Endometrial microvascular endothelial cells (primary cell): ENCODE results near the gene CHPF2. TPM values are rescaled to one million over a fixed set of nuclear protein-coding genes. Genes with fewer than 3 reads are reported as not detected.

Experiments used
- in situ Hi-C: cut with HindIII; loops from 2 replicates; pipeline ENCODE4 v1.10.0; 2017; ENCODE audit warnings: low sequenced_read_pairs, low pct_unique_long_range_greater_than_20kb; ENCODE audit errors: inconsistent ontology term
- total RNA-seq: library from RNA; depleted of rRNA; stranded (reverse); fragments of >200 nt; gene quantifications from one replicate; pipeline ENCODE4 v1.2.3, GENCODE V29; 2015; ENCODE audit errors: inconsistent ontology term

CHPF2 gene
- total RNA-seq, 1 donor from 2014 or later, result 70.0 TPM

DNA sequence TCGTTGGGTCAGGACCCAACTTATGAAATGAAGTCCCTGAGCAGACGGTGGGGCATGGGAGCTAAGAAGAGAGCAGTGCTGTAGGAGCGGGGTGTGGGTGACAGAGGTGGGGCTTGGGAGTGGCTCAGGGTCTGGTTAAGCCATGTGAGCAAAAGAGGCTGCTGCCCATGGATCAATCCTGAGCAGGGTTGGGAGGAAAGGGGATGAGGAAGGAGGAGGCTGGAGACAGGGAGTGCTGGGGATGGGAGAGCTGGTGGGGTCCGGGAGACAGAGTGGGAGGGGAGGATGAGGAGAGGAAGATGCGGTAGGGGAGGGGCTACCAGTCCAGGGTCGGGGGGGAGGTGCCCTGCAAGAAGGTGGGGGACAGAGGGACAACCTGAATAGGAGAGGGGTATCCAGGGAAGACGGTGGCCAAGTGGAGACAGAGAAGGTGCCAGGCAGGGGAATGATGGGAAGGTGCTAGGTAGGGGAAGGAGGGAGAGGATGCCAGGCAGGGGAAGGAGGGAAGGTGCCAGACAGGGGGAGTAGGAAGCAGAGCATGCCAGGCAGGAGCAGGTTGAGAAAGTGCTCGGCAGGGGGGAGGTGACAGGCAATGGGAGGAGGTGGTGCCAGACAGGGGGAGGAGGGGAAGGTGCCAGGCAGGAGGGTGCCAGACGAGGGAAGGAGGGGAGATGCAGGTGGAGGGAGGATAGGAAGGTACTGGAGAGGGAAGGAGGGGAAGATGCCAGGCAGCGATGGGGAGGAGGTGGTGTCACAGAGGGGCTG, 43.7 kb downstream of the CHPF2 start:
- in situ Hi-C loops, result no loop called here

- in situ Hi-C loops, result no loop called here
These were observed 44.6 kb downstream of the CHPF2 start for GRCh38 chr7:151276666-151277590.

- in situ Hi-C loops, result no loop called here
These were observed 45.3 kb downstream of the CHPF2 start for GRCh38 chr7:151277631-151278030.

DNA sequence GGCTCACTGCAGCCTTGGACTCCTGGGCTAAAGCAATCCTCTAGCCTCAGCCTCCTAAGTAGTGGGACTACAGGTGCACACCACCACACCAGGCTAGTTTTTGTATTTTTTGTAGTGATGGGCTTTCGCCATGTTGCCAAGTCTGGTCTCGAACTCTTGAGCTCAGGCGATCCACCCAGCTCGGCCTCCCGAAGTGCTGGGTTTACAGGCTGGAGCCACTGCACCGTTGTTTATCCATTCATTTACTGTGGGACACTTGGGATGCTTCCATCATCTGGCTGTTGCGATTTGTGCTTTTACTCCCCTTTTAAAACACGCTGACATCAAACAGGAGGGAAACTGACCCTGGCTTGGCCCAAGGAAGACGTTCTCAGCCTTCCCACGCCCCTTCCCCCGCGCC, 46.7 kb downstream of the CHPF2 start:
- in situ Hi-C loops, result no loop called here

DNA sequence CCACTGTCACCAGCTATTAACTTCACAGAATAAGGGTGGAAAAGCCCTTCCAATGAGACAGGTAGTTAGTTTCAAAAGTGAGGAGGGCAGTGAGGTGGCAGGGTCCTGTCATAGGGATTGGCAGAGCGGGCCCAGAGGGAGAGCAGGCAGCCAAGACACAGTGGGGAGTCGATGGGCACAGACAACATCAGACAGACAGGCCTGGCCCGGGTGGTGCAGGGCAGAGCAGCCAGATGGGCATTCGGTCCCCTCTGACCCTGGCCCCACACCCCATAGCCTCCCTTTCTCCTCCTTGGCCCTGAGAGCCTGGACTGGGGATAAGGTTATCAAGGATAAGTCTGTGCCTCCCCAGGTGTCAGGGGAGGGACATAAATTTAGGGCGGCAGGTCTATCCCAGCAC, 47.6 kb downstream of the CHPF2 start:
- in situ Hi-C loops, result no loop called here

GRCh38 chr7:151280388-151281019, 48.2 kb downstream of the CHPF2 start:
- in situ Hi-C loops, result no loop called here

GRCh38 chr7:151281686-151282085, 49.4 kb downstream of the CHPF2 start:
- in situ Hi-C loops, result no loop called here

DNA sequence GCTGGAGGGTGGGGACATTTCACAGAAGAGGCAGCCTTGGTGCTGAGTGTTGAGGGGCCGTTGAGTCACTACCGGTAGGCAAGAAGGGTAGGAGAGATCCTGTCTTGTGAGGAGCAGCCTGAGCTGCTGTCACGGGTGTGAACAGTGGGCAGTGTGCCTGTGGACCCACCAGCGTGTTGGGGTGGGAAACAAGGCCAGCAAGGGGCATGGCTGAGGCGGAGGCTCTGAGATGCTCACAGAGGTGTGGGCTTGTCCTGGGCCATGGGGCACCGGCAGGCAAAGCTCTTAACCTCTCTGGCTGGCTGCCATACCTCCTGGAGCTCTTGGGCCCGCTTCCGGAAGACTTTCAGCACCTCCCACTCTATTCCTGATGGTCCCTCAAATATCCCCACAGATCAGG, 49.8 kb downstream of the CHPF2 start:
- in situ Hi-C loops, result no loop called here

DNA sequence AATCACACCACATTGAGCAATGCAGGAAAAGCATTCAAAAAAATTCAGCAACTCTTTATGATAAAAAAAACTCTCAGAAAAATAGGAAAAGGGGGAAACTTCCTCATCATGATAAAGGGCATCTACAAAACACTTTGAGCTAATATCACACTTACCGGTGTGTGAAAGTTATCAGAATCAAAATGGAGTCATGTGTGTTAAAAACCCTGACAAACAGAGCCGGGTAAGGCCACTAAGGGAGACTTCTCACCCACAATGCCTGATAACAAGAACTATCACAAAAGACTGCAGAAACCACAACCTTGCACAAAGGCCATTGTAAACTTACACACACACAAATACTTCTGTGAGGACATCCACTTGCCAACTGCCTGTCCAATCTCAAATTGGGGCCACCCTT, 51.0 kb downstream of the CHPF2 start:
- in situ Hi-C loops, result no loop called here

DNA sequence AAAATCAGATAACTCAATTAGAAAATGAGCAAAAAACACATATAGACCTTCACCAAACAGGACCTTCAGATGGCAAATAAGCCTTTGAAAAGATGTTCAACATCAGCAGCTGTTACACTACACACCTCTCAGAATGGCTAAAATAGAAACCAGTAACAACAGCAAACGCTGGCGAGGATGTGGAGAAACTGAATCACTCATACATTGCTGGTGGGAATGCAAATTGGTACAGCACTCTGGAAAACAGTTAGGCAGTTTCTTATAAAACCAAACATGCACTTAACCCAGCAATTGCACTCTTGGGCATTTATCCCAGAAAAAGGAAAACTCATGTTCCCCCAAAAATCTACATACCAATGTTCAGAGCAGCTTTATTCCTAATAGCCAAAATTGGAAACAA, 53.9 kb downstream of the CHPF2 start:
- in situ Hi-C loops, result no loop called here

Other genes starting within 250 kb of the CHPF2 start
- gene NOS3, start 241.5 kb upstream of the CHPF2 start, total RNA-seq, result 37.4 TPM
- not detected for gene ATG9B, start 208.0 kb upstream of the CHPF2 start, total RNA-seq
- 53.2 TPM for gene ABCB8, start 204.0 kb upstream of the CHPF2 start, total RNA-seq
- 0.56 TPM for gene ASIC3, start 184.0 kb upstream of the CHPF2 start, total RNA-seq
- gene CDK5, start 174.6 kb upstream of the CHPF2 start, total RNA-seq, result 10.5 TPM
- gene SLC4A2, start 172.9 kb upstream of the CHPF2 start, total RNA-seq, result 212 TPM
- gene FASTK, start 151.7 kb upstream of the CHPF2 start, total RNA-seq, result 95.0 TPM
- 40.5 TPM for gene TMUB1, start 149.0 kb upstream of the CHPF2 start, total RNA-seq
- 52.1 TPM for gene AGAP3, start 146.0 kb upstream of the CHPF2 start, total RNA-seq
- gene GBX1, start 64.8 kb upstream of the CHPF2 start, total RNA-seq, result not detected
- not detected for gene ASB10, start 45.2 kb upstream of the CHPF2 start, total RNA-seq
- not detected for gene H2BK1, start 22.0 kb upstream of the CHPF2 start, total RNA-seq
- gene ABCF2, start 5.3 kb upstream of the CHPF2 start, total RNA-seq, result 89.1 TPM
- 2.9 TPM for gene SMARCD3, start 16.2 kb downstream of the CHPF2 start, total RNA-seq
- gene NUB1, start 109.3 kb downstream of the CHPF2 start, total RNA-seq, result 30.9 TPM
- not detected for gene WDR86, start 177.6 kb downstream of the CHPF2 start, total RNA-seq
- gene CRYGN, start 207.7 kb downstream of the CHPF2 start, total RNA-seq, result not detected